Suppressor macrophage treated with lipopolysaccharide for 4 hours (primary cell): ENCODE results near the gene CACNA1H.
A peak's percentile ranks its signal among the peaks of the same experiment; 100 is the strongest.
"Not testable (repeated sequence)": the region's sequence is repeated elsewhere in the genome, so short reads cannot be mapped to it uniquely, and the experiment has no call there.

Experiments used
- DNase-seq: peaks from one replicate; pipeline ENCODE4 v3.0.0-alpha.2; 2020

Gene CACNA1H

DNA sequence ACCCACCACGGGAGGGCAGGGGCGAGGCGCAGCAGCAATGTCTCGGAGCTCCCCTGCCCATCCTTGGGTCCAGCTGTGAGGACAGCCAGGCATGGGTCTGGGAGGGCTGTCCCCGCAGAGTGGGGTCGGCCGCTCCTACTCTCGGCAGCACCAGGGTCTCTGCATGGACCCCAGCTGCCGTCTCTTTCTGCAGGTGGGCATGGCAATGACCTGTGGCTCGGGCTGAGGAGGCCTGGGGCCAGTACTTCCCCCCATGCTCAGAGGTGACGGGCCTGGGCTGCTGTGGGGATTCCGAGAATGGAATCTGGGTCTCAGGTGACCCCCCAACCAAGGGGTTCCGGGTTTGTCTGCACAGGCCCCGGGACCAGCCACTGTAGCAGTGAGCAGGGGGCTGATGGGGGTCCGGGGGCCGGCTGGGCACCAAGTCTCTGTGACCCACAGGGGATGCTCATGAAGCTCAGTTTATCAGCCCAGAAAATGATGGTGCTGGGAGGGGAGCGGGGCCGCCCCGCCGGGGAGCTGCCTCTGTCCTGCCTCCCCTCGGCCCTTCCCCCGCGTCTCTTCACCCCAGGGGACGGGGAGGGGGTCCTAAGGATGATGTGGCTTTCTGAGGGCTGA, 23.5 kb downstream of the CACNA1H start:
- DNase-seq, result no peak

DNA sequence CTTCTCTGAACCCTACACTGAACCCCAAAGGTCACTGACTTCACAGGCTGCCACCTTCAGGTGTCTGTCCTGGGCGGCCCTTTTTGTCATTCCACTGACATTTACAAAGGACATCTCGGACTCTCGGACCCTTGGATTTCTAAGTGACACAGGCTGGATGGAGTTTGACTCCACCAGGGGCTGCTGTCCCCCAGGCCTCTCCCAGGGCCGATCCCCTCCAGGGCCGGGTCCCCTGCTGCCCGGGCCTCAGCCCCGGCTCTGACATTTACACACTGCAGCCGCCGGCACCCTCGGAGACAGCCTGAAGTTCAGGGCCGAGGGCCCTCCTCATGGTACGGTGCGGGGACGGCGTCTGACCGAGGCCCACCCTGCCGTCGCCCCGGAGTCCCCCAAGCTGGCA, 24.1 kb downstream of the CACNA1H start:
- no peak for DNase-seq

DNA sequence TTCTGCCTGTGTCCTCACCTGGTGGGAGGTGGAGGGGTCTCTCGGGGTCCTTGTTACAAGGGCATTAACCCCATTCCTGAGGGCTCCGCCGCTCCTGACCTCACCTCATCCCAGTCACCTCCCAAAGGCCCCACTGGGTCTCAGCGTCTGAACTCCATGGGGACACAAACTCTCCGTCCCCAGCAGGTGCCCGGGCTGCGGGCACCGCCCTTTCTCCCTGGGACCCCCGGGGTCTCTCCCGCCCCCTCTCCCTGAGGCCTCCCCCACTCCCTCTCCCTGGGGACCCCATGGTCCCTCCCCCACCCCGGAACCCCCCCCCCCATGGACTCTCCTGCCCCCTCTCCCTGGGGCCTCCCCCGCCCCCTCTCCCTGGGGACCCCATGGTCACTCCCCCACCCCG, 24.8 kb downstream of the CACNA1H start:
- DNase-seq, result no peak

DNA sequence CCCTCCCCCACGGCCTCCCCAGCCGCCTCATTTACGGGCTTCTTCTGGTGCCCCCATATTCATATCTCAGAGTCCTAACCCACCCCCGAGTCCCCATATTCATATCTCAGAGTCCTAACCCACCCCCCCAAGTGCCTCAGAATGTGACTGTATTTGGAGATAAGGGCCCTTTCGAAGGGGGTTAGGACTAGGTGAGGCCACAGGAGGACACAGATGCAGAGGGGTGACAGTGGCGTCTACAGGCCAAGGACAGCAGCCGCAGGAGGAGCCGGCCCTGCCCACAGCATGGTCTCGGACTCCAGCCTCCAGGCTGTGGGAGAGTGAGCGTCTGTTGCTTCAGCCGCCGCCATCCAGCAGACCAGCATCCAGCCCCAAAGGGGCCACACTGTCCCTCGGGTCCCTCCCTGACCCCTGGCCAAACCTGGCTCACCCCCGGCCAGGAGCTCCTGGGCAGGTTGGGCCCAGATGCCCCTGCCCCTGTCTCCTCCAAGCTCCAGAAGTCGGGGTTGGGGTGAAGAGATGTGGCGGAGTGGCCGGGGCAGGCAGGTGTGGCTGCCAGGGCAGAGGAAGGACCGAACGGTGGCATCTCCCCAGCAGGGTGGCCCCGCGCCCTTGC, 25.5 kb downstream of the CACNA1H start:
- DNase-seq, result no peak

DNA sequence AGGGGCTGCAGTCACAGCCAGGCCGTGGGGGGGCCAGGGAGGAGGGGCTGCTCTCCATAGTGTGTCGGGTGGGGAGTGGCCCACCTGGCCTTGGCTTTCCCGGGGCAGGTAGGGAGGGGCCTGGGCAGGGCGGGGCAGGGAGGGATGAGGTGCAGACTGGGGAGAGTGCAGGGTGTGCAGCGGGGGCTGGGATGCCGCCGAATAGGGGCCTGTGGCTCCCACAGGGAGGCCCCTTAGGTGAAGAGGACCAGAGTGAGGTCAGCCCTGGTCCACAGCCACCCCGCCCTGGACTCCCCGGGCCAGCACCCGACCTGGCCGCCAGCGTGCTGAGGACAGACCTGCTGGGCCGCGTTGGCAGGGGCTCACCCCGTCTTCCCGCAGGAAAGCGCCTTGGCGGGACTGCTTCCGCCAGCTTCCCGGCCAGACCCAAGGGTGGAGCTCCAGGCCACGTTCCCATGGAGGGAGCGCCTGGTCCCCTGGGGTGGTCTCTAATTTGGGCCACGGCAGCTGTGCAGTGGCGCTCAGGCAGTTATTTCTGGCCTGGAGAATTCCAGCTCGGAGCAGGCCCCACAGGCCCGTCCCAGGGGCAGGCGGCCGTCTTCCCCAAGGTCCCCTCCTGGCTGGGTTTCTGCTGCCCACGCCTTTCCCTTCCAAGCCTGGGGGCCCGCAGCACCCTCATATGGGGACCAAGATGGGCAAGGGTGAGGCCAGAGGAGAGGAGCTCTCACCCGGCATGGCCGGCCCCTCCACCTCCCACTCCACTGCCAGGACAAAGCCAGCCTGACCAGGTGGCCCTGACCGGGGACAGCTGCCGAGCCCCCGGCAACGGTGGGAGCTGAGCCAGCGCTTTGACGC, 27.9 kb downstream of the CACNA1H start:
- DNase-seq, result no peak

DNA sequence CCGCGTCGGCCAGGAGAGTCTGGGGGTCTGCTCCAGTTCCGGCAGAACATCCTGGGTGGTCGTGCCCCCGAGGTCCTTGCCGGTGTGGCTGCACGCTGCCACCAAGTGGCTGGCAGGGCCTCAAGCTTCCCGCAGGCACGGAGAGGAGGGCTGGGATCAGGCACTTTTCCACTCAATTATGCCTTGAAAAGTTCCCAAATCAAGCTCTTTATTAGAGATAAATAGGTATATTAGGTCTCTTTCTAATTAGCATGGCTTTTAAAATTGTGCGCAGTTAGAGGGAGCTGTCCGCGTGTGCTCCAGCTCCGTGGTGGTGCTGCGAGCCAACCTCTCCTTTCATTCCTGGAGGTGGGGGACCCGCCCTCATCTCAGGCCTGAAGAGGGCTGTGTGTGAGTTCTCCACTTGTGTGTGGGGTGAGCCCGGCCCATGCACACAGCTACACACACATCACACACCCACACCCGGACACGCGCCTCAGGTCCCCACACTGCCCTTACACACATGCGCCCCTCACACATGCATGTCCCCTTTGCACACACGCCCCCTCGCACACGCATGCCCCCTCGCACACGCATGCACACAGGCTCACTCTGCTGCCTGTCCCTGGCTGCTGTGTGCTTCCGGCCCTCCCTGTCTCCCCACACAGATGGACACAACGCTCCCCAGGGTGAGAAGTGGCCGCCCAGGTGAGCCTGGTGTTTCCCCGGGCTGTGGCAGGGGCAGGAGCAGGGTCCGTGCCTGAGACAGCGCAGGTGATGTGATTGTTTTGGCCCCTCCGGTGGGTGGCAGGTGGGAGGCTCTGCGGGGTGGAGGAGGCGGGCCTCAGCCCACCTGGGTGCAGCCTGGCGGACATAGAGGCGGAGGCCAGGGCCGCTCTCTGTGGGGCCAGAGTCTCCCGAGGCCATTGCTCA, 28.8 kb downstream of the CACNA1H start:
- DNase-seq, result no peak

DNA sequence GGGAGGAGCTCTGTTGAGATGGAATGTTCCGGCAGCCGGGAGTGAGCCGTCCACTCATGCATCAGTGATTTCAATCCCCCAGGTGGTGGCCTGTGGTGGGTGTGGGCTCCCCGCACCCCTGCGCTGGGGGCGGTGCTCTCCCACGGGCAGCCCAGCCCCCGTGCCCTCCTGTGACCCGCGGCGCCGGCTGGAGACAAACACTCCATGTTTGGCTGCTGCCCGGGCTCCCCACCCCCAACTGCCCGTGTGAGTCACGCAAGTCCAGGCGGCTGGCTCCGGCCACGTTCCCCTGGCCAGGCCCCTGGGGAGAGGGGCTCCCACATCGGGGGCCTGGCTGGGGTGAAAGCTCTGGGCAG, 29.4 kb downstream of the CACNA1H start:
- no peak for DNase-seq

DNA sequence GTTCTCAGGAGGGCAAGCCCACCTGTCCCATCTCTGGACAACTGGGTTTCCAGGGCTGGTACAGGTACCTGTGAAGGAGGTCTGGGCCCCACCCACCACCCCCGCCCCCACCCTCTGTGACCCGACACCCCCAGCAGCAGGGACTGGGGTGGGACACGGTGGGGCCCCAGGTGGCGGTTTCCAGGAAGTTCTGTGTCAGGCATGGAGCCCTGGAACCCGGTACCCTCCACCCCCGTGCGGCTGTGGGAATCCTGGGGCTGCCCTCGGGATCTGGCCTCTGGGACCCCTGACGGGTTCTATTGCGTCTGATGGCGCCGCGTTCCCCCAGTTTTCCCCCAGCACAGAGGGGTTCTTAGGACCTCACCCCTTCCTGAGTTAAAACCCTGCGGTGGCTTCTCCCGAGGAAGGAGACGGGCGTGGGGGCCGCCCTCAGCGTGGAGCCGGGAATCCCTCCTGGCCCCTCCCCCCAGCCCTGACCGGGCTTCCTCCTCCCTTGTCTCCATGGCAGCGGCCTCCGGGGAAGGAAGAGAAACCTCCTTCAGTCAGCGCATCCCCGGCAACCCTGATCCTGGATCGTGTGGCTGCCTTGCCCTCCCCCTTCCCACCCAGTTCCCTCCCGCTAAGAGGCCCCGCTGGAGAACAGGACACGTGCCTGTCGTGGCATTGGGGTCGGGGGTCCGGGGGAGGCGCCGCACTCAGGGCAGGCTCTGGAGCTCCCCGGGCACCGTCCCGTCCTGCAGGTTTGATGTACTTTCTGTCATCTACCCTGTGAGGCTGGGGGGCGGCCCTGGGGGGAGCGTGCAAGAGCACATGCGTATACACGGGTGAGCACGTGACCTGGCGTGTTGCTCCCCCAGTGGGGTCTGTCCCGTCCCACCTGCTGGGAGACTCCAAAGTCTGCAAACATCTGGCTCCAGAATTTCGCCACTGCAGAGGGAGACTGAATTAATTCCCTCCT, 30.3 kb downstream of the CACNA1H start:
- peak; percentile 5 for DNase-seq

DNA sequence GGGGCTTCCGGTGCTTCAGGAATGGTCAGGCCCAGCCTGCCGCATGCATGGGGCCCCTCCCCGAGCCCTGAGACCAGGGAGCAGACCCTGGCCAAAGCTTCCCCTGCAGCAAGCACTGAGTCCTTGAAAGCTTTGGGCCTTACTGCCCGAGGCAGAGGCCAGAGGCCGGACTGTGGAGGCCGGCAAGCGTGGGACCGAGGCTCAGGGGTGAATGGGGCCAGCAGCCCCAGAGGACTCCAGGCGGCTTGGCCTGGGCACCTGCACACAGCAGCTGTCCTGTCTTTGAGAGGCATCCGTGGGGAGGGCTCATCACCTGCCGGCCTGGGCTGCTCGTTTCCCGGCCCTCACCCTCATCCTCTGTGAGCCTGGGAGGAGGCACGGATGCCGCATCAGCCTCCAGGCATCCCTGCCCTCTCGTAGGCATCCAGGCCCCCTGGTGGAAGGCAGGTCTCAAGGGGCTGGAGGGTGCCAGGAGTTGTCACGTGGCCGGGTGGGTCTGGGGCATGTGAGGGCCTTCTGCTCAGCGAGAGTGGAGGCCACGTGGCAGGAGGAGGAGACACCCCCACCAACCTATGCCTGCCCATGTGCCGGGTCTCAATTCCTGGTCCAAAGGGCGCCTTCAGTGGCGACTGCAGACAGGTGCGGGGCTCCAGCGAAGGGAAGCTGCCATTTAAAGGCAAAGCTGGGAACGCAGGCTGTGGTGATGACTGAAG, 31.4 kb downstream of the CACNA1H start:
- no peak for DNase-seq

DNA sequence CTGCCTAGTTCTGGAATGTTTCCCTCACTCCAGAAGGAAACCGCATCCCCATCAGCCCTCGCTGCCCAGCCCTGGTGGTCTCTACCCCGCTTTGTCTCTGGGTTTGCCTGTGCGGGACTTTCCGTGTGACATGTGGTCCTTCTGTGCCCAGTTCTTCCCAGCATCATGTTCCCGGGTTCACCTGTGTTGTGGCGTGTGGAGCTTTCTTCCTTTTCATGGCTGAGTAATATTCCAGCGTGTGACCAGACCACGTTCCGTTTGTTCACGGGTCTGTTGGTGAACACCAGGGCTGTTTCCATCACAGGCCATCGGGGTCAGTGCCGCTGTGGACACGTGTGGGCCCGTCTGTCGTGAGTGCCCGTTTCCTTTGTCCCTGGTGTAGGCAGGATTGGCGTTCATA, 32.1 kb downstream of the CACNA1H start:
- no peak for DNase-seq

DNA sequence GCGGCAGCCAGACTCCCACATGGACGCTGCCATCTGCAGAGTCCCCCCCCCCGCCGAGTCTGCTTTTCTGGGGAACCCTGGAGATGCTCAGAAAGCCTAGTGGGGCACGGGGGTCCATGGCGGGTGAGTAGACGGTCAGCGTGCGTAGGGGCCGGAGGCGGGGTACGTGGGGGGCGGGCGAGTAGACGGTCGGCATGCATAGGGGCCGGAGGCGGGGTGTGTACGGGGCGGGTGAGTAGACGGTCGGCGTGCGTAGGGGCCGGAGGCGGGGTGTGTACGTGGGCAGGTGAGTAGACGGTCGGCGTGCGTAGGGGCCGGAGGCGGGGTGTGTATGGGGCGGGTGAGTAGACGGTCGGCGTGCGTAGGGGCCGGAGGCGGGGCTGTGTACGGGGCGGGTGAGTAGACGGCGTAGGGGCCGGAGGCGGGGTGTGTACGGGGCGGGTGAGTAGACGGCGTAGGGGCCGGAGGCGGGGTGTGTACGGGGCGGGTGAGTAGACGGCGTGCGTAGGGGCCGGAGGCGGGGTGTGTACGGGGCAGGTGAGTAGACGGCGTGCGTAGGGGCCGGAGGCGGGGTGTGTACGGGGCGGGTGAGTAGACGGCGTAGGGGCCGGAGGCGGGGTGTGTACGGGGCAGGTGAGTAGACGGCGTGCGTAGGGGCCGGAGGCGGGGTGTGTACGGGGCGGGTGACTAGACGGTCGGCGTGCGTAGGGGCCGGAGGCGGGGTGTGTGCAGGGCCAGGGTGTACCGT, 32.7 kb downstream of the CACNA1H start:
- not testable (repeated sequence) for DNase-seq

DNA sequence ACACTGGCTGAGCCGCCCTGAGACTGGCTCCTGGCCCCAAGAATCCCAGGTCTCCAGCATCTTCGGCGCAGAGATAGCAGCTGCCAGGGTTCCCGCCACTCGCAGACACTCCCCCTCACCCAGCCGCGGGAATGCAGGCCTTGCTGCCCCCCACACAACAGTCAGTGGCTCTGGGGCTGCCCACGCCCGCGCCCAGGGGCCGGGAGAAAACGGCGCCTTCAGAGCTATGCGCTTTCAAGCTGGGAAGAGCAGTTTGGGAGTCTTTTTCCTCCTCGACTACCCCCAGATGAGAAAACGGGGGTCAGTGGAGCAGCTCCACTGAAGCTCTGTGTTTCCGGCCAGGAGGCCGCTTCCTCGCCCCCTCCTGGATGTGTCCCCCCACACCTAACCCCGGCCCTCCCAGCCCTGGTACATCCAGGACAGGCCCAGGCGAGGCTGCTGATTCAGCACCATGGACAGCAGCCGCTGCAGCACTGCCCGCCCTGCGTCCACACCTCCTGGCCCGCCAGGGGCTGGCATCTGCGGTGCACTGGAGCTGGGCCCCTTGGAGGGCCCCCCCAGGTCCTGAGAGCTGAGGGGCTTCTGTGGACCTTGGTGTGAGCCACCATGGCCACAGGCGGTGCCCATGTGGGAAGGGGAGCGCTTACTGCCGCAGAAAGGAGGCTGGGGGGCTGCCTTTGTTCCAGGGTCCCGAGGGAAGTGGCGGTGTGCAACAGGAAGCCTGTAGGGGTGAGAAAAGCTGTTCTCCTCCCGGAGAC, 35.7 kb downstream of the CACNA1H start:
- peak; percentile 44 for DNase-seq

DNA sequence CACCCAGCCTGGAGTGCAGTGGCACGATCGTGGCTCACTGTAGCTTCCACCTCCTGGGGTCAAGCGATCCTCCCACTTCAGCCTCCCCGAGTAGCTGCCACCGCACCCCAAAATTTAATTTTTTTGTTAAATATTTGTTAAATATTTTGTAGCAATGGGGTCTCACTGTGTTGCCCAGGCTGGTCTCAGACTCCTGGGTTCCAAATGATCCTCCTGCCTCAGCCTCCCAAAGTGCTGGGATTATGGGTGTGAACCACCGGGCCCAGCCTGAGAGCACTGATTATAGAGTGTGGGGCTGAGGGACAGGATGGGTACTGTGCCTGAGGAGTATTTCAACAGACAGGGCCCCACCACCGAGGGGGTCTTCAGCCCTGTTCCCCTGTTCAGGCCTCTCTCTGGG, 36.5 kb downstream of the CACNA1H start:
- no peak for DNase-seq

DNA sequence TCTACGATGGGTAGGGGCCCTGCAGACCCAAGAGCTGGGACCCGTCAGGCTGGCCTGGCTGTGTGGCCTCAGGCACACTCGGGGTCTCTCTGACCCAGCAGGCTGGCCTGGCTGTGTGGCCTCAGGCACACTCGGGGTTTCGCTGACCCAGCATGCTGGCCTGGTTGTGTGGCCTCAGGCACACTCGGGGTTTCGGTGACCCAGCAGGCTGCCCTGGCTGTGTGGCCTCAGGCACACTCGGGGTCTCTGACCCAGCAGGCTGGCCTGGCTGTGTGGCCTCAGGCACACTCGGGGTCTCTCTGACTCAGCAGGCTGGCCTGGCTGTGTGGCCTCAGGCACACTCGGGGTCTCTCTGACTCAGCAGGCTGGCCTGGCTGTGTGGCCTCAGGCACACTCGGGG, 37.9 kb downstream of the CACNA1H start:
- not testable (repeated sequence) for DNase-seq

DNA sequence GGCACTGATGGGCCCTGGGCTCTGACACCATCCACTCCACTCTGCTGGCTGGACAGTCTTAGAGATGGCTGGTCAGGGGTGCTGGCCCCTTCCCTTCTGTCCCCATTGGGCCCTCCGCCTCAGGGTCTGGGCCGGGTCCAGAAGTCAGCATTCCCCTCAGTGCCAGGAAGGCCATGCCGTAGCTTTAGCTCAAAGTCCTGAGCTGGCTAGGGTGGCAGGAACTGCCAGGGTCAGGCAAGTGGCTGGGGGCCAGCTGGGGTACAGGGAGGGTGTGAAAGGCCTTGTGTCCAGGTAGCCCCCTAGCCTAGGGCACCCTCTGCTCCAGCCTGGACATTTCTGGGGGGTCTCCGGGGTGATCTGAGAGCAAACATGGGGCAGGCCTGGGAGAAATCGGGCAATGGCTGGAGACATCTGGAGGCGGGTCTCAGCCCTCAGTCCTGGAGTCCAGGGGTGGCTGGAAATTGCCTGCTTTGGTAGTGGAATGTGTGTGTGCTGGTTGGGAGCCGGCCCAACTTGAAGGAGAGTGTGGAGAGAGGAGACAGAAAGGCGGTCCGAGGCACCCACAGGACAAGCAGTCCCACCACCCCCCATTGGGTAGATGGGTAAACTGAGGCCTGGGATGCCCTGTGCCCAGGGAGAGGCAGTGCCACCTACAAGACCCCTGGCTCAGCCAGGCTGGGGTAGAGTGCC, 39.6 kb downstream of the CACNA1H start:
- DNase-seq, result no peak

DNA sequence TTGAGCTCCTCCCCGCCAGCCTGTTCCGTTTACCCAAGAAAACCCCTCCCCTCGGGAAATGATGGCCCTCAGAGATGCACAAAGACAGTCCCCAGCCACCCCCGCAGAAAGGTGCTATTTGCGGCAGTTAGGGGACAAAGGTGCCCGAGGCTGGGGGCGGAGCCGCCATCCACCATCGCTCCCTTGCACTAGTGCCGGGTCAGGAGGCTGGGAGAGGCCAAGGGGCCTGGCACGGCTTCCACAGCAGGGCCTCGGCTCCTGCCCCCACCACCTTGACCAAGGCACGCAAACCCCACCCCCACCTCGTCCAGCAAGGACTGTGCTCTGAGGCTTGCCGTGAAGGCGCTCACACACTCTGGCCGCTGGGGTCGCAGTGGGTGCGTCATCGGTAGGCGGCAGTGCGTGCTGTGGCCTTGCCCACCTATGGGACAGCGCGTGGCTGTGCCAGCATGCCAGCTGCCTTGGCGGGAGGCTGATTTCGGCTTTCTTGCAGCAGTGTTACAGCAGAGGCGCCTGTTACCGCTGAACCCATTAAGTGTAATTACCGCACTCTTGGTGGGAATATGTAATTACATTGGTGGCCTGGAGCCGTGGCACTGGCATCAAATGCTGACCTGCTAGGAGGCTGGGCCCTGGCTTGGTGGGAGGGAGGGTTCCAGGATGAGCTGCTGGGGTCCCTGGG, 40.4 kb downstream of the CACNA1H start:
- no peak for DNase-seq

DNA sequence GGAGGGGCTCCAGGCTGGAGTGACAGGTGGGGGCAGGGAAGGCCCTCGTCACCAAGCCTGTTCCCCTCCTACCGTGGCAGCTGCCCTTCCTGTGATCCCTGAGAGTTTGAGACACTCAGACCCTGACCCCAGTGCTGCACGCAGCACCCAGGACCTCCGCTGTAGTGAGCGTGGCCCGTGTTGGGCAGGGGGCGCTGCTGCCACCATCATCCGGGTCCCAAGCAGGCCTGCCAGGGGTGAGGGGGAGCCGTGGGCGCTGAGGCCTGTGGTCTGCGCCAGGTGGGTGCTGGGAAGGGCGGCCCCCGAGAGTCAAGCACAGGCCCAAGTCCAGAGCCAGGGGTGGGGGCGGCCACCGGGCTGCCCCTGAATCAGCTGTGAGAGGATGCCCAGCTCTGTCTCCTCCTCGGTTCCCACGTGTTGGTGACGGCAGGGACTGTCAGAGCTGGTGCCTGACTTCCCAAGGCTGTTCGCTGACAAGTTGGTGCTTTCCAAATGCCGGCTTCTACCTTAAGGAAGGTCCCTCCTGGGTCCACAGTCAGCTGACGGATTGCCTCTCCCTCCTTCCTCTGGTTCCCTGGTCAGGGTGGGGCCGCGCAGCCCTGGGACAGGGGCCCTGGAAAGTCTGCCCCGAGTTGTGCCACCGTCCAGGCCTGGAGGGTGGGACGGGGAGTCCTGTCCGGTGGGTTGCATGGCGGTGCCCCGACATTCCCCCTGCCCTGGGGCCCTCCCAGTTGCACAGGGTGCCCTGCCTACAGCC, 41.1 kb downstream of the CACNA1H start:
- DNase-seq, result no peak
